Fibroblast of pulmonary artery (primary cell): ENCODE measurements around the gene OLFM1.

Source experiments
- DNase-seq: peaks from one replicate; pipeline ENCODE4 v3.0.0-alpha.2; 2010; ENCODE audit warnings: low read depth
- H3K4me3 ChIP-seq: replicated peaks from 2 replicates; pipeline ENCODE4 v1.5.1; 2011; ENCODE audit warnings: low read depth, mild to moderate bottlenecking, control low read depth, low read length, moderate library complexity
- TF ChIP-seq, protein P1 (sequence below): IDR thresholded peaks from 2 replicates; pipeline ENCODE4 v1.5.1; 2011; ENCODE audit warnings: mild to moderate bottlenecking, control low read depth, low read length, inconsistent platforms; ENCODE audit errors: missing control alignments

The OLFM1 gene

GRCh38 chr9:135082536-135082935 lies 4.9 kb upstream of the OLFM1 start:
- TF ChIP-seq, protein P1, sequence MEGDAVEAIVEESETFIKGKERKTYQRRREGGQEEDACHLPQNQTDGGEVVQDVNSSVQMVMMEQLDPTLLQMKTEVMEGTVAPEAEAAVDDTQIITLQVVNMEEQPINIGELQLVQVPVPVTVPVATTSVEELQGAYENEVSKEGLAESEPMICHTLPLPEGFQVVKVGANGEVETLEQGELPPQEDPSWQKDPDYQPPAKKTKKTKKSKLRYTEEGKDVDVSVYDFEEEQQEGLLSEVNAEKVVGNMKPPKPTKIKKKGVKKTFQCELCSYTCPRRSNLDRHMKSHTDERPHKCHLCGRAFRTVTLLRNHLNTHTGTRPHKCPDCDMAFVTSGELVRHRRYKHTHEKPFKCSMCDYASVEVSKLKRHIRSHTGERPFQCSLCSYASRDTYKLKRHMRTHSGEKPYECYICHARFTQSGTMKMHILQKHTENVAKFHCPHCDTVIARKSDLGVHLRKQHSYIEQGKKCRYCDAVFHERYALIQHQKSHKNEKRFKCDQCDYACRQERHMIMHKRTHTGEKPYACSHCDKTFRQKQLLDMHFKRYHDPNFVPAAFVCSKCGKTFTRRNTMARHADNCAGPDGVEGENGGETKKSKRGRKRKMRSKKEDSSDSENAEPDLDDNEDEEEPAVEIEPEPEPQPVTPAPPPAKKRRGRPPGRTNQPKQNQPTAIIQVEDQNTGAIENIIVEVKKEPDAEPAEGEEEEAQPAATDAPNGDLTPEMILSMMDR = no peak
- no peak for DNase-seq
- no peak overlapping the region for H3K4me3 ChIP-seq

DNA sequence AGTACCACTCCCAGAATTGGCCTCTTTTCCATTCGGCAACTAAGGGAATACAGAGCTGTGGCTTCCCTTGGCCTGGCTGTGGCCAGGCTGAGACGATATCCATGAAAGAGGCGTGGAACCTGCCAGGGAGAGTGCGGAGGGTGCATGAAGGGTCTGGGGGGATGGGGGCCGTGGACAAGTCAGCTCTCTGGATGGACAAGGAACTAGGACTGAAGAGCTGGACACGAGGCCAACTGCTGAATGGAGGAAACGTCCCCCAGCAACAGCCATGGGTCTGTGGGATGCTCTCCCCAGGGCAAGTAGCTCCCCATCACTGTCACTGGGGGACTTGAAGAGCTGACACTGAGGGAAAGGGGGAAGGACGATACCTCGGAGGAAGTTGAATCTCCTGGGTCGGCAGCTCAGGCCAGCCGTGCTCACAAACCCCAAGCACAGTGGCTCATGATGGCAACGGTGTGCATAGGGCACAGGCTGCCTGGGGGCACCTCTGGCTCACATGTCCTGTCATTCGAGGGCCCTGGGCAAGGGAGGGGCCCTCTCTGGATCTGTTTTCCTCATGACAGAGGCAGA lies 4.1 kb upstream of the OLFM1 start:
- no peak for DNase-seq
- H3K4me3 ChIP-seq = no peak overlapping the region
- TF ChIP-seq, protein P1 = no peak

DNA sequence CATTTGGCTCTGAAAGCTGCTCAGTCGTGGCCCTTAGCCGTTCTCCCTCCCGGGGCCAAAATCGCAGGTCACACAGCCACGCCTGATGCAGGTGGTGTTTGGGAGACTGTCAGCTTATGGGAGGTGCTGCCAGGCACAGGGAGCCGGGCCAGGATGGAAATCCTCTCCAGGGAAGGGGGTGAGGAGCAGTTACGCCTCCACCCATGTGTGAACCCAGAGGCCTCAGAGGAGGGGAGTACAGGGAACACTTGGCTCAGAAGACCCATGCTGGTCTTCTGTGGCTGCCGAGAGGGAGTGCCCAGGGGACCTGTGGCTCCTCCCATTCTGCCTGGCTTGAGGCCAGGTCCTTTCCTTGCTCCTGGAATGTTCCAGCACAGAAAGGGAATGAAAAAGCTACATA lies 3.6 kb upstream of the OLFM1 start:
- TF ChIP-seq, protein P1 = no peak
- DNase-seq = no peak
- no peak overlapping the region for H3K4me3 ChIP-seq

DNA sequence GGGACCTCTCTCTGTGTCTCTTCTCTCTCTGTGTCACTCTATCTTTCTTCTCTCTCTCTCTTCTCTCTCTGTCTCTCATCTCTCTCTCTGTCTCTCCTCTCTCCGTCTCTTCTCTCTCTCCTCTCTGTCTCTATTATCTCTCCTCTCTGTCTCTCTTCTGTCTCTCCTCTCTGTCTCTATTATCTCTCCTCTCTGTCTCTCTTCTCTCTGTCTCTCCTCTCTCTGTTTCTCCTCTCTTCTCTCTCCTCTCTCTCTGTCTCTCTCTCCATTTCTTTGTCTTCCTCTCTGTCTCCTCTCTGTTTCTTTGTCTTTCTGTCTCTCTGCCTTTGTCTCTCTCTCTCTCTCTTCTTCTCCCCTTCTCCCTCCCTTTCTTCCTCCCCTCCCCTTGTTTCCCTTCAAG lies 3.2 kb upstream of the OLFM1 start:
- no peak for DNase-seq
- TF ChIP-seq, protein P1 = no peak
- H3K4me3 ChIP-seq = no peak overlapping the region

GRCh38 chr9:135084881-135085760 lies 2.3 kb upstream of the OLFM1 start:
- H3K4me3 ChIP-seq = no peak overlapping the region
- TF ChIP-seq, protein P1 = no peak
- no peak for DNase-seq

DNA sequence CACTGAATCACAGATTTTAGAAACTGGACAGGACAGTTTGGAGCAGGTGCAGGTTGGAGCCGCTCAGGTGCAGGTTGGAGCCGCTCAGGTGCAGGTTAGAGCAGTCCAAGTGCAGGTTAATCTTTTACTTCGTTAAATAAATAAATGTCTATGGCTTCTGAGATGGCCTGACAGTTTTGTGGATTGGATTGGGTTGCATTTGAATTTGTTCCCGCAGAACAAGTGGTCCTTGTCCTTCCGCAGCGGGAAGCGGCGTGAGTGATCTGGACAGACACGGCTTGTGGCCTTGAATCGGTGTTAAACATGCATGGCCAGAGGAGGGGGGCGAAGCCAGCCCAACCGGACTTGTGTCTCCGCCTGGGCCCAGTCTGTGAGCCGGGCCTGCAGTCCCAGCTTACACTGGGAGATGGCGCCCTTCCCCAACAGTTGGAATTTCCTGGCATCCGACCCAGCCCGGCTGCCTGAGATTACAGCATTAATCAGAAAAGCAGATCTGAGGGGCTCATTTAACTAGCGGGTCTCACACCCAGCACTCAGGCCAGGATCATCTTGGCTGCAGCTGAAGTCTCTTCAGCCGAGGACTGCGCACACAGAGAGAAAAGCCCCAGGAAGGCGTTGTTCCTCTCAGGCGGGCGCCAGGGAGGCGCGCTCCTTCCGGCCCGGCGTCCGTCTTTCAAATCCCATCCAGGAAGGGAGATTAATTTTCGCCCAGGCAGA lies 1.5 kb upstream of the OLFM1 start:
- H3K4me3 ChIP-seq = peak overlapping the region; percentile 21
- DNase-seq = peak; percentile 64
- TF ChIP-seq, protein P1 = peak; percentile 80
